HG03354 (cell line): ENCODE measurements around the gene EED.

Source experiments
- ATAC-seq: cut with Tn5 transposase; IDR thresholded peaks from one replicate; pipeline ENCODE4 v1.9.1; 2021; ENCODE audit warnings: mild to moderate bottlenecking; ENCODE audit not compliant: unreplicated experiment, poor library complexity, severe bottlenecking

EED gene, protein sequence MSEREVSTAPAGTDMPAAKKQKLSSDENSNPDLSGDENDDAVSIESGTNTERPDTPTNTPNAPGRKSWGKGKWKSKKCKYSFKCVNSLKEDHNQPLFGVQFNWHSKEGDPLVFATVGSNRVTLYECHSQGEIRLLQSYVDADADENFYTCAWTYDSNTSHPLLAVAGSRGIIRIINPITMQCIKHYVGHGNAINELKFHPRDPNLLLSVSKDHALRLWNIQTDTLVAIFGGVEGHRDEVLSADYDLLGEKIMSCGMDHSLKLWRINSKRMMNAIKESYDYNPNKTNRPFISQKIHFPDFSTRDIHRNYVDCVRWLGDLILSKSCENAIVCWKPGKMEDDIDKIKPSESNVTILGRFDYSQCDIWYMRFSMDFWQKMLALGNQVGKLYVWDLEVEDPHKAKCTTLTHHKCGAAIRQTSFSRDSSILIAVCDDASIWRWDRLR

DNA sequence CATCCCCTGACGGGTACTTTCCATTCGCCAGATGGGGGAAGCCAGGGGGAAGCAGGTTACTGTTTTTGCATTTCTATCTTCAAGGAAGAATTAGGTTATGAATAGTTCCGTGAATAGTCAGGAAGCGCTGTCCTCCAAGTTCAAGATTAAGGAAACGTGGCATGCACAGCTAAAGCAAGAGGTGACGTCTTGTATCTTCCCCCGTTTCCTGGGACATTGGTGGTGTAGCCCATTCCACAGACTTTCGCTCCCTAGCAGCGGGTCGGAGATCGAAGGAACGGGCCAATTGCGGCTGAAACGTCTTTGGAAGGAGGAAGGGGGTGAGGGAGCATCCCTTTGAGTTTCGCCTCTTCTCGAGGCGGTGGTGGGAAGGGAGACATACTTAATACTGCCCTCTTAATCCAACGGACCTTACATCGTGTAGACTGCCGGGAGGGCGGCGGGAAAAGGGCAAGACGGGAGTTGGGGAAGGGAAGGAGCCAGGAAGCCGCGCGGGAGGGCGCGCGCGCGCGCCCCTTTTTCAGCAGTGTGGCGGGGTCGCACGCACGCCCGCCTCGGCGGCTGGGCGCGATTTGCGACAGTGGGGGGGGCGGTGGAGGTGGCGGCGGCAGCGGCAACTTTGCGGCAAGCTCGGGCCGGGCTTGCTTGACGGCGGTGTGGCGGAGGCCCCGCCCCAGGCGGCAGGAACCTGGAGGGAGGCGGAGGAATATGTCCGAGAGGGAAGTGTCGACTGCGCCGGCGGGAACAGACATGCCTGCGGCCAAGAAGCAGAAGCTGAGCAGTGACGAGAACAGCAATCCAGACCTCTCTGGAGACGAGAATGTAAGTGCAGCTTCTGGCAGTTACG is at the start of gene EED:
Gene EED (plus strand): TSS at position 232 of the 847 bp plus-strand sequence. CDS start 477 bp downstream, at position 709.
- peak; percentile 72 for ATAC-seq

DNA sequence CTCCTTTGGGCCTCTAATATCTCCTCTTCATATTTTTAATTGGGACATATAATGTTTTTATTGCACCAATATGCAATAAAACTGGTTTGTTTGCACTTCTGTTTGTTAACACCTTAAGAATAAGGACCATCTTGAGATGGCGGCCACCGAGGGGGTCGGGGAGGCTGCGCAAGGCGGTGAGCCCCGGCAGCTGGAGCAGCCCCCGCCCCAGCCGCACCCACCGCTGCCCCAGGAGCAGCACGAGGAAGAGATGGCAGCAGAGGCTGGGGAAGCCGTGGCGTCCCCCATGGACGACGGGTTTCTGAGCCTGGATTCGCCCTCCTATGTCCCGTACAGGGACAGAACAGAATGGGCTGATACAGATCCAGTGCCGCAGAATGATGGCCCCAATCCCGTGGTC is 49.6 kb upstream of the EED start:
- ATAC-seq, result no peak

DNA sequence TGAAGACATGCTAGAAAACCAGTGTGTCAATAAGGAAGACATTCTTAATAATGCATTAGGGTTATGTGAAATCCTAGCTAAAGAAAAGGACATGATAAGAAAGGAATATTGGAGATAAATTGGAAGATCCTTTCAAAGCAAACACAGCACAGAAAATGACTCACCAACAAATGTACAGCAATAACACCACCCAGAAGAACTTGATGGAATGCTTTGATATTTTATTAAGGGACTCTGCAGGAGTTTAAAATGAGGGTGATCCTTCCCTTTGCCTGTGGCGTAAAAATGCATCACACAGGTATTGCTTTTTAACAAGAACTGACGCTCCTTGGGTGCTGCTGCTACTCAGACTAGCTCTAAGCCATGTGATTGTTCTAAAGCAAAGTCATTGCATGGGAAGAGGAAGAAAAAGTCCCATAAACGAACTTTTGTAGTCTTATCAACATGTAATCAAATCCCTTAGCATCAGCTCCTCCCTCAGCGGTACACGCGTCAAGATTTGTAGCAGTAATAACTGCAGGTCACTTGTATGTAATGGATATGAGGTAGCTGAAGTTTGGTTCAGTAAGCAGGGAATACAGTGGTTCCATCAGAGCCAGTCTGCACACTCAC is 48.4 kb upstream of the EED start:
- no peak for ATAC-seq

DNA sequence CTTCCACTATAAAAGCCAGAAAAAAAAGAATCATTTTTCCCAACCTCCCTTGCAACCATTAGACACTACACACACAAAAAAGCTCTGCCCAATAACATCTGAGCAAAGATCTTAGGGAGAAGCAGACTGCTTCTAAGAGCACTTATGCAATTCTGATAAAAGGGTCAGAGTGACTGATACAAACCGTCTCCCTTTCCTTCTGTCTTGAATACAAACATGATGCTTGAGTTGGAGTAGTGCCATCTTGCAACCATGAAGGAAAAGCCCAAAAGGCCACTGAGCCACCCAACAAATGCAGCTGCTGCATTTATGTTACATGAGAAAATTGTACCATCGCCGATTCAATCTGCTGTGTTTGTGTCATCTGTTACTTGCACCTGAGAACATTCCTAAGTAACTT is 47.6 kb upstream of the EED start:
- ATAC-seq, result no peak

DNA sequence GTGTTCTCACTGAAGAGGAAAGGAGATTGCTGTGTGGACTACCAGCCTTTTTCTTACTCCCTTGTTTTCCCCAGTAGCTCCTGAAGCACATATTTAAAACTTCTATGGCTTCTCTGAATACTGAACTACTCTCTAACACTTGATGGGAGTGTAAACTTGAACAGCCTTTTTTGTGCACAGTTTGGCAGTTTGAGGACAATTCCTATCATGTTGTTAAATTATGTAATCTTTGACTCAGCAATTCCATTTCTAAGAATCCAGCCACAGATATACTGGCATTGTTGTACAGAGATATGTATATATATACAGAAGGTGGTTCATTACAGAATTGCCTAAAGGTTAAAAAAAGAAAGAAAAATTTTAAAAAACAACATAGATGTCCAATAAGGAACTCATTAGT is 47.1 kb upstream of the EED start:
- no peak for ATAC-seq

DNA sequence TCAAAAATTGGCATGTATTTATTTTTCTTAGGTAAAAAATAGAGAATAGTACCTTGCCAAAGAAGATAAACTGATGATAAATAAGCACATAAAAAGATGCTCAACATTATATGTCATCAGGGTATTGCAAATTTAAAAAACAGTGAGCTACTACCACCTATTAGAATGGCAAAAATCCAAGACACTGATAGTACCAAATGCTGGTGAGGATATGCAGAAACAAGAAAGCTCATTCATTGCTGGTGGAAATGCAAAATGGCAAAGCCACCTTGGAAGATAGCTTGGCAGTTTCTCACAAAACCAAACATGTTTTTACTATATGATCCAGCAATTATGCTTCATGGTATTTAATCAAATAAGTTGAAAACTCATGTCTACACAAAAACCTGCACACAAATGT is 46.4 kb upstream of the EED start:
- ATAC-seq, result no peak

DNA sequence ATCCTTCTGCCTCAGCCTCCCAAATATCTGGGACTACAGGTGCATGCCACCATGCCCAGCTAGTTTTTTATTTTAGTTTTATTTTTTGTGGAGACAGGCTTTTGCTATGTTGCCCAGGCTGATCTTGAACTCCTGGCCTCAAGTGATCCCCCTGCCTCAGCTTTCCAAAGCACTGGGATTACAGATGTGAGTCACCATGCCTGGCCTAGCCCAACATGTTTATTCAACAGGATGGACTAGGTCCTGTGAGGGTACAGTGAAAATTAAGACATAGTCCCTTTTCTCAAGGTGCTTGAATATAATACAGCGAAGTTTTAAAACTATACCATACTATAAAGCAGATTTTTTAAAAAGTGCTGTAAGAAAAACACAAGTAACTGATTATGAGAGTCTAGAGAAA is 45.2 kb upstream of the EED start:
- no peak for ATAC-seq

DNA sequence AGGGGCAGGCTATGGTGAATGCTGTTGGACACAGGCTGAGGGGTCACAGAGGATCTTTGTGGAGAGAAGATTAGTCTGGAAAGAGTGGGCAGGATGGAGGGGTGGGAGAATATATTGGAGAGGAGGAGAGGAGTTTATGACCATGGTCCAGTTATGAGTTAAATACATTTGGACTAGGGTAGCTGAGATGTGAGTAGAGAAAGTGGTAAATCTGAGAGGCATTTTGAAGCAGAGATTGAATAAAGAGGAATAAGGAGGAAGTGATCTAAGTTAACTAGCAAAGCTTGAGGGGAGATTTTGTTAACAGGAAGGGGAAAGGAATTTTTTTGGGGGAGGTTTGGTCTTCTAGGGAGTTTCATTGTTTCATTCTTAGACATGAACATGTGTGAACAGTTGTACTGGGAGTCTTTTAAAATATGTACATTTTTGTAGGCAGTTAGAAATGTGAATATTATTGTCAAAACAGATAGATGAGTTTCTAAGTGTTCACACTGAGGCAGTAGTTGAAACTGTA is 43.1 kb upstream of the EED start:
- no peak for ATAC-seq

DNA sequence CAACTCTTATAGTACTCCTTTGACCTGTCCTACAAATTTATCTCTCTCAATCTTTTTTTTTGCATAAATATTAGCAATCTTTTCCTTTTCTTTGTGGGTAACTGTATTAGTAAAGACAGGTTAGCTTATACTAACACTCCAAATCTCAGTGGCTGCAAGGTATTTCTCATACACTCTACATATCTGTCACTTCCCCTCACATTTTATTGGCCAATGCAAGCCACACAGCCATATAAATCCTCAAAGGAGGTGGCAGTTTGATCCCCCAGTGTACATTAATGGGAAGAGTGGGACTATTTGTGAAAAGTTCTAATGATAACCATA is 42.6 kb upstream of the EED start:
- peak; percentile 58 for ATAC-seq

DNA sequence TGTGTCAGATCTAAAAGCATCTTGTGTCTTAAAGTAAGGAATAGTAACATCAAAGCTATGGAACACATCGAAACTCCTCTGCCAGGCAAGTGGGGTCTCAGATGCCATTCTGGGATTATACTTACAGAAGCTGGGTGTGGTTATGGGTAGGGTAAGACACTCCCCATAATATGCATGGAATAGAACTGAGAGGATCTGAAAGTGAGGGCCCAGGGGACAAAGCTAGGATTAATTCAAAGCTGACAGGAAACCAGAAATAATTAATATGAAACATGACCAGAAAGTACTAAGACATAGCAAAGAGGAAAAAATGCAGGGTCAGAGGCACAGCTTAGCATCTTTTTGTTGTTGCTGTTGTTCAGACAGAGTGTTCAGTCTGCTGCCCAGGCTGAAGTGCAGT is 40.2 kb upstream of the EED start:
- no peak for ATAC-seq

DNA sequence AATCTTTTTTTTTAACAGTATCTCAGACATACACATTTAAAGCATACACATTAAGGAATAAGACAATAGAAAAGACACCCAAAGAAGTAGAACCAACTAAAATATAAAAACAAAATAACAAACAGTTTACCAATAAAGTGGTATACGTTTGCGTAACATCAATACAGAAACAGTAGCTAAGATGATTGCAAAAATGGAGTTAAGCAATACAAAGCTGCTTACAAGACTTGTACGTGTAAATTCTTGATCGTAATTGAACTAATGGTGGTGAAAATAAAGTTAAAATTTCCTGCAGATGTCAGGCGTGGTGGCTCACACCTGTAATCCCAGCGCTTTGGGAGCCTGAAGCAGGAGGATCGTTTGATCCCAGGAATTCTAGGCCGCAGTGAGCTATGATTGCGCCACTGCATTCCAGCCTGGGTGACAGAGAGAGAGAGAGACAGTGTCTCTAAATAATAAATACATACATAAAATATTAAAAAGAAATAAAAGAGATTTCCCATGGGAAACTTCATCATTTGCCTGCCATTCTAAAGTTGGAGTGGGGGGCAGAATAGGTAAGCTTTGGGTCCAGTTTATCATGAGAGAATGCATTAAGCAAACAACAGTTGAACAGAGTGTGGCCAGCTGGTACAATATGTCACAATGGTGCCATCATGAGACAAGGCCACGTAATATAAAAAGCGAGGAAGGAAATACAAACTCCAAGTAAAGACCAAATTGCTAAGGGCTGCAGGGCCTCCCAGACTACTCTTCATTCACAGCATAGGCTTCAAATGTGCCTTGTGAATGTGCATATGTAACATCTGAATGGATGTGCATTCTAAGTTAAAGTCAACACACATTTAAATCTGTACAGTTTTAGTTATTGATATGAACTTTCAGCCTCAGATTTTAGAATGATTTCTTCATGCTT is 38.9 kb upstream of the EED start:
- ATAC-seq, result no peak

DNA sequence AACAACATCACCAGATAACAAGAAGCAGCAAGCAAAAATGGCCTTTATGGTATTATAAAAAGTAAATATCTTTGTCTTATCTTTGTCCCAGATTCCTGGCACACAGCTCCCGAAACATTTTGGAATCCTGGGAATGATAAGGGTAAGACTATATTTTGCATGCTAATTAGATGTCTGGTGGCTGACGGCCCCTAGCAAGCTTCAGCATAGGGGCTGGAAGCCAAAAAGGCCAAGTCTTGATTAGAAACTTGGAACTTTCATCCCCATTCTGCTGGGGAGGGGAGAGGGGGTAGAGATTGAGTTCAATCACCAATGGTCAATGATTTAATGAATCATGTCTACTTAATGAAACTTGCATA is 38.2 kb upstream of the EED start:
- ATAC-seq, result no peak

DNA sequence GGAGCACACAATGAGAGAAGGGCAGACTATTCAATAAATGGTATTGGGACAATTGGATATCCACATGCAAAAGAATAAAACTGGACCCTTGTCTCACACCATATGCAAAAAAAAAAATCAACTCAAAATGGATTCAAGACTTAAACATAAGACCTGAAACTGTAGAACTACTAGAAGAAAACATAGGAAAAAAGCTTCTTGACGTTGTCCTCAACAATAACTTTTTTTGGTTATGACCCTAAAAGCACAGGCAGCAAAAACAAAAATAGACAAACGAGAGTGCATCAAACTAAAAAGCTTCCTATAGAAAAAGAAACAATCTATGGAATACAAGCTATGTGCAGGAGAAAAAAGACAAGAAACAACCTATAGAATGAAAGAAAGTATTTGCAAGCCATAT is 37.1 kb upstream of the EED start:
- ATAC-seq, result no peak

DNA sequence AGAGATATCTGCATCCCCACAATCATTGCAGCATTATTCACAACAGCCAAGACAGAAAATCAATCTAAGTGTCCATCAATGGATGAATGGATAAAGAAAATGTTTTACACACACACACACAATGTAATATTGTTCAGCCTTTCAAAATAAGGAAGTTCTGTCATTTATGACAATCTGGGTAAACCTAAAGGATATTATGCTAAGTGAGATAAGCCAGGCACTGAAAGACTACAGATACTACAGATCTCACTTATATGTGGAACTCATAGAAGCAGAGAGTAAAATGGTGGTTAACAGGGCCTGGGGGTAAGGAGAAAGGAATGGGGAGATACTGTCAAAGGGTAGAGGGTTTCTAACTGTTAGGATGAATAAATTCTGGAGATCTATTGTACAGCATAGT is 36.0 kb upstream of the EED start:
- ATAC-seq, result no peak

DNA sequence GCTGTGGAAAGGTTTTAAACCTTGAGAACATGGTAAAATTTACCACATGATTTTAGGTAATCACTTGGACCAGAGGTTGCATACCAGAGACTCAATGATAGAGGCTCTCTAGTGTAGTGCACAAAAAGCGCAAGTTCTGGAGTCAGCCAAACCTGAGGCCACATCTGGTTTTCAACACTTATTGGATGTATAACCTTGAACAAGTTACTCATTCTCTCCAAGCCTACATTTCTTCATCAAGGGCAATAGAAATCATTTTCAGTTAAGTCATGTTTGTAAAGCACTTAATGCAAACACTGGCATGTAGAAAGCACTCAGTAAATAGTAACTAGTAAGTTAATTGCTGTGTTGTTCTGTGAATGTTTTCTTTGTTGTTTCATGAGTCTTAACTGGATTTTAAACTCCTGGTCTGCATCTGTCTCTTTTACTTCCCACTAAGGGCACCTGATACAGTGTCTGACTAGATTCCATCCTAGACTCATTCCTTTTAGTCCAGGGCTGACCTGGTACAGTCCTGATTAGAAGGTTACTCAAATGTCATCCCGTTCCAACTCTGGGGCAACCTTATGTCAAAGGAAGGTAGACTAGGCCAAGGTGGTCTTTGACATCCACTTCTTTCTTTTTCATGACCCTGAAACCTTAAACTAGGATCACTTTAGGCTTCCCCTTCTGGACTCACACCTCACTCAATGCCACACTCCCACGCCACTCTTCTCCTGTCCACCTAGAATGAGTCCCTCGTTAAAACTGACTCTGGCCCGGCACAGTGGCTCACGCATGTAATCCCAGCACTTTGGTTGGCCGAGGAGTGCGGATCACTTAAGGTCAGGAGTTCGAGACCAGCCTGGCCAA is 34.5 kb upstream of the EED start:
- ATAC-seq, result no peak

DNA sequence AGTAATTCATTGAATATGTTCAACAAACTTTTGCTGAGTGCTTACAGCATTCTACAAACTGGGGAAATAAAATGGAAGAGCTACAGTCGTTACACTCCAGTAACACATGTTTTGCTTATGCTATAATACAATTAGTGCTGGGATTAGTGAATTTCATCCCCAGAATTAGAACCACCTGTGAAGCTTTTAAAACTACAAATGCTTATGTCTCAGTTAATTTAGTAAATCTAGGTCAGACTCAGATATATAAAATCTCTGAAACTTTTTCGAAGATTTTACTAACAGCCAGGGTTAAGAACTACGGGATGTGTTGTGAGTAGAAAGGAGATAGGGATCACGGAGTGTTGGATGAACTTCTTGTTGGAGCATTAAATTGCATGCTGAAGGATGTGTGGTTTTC is 33.7 kb upstream of the EED start:
- no peak for ATAC-seq

DNA sequence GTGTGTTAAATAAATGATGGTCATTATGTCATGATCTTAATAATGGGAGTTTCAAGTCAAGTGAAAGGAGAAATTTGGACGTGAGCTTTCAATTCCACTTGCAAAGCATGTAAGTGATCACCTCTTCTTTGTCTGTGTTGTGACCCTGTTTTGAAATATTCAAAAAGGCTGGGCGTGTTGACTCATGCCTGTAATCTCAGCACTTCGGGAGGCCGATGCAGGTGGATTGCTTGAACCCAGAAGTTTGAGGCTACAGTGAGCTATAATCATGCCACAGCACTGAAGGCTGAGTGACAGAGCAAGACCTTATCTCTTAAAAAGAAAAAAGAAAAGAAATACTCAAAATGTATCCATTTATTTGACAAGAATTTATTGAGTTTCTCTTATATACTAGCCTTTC is 32.9 kb upstream of the EED start:
- ATAC-seq, result no peak

DNA sequence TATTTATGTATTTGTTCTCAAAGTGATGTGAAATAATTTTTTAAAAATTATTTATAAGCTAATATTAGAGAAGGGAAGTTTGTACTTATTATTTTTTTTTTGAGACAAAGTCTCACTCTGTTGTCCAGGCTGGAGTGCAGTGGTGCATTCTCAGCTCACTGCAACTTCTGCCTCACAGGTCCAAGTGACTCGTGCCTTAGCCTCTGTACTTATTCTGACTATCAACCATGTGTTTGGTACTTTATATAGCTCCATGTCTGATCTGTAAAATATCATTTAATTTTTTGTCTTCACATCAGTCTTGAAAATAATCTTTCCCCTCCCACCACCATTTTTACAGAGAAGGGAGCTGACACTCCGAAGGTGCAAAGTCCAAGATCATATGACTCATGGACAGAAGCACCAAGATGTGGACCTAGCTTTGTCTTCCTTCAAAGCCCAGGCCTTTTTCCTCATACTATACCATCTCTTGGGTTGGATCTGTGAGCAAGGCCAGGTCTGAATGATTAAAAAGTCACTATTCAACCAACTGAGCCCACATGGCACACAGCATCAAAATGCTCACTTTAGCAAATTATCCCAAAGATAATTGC is 32.4 kb upstream of the EED start:
- ATAC-seq, result no peak
